ENCODE measurements around the gene IGFL3. TPM values are rescaled to one million over a fixed set of nuclear protein-coding genes. Genes with fewer than 3 reads are reported as not detected.

Gene IGFL3
- total RNA-seq, 1 donor from 2014 or later, result not detected

DNA sequence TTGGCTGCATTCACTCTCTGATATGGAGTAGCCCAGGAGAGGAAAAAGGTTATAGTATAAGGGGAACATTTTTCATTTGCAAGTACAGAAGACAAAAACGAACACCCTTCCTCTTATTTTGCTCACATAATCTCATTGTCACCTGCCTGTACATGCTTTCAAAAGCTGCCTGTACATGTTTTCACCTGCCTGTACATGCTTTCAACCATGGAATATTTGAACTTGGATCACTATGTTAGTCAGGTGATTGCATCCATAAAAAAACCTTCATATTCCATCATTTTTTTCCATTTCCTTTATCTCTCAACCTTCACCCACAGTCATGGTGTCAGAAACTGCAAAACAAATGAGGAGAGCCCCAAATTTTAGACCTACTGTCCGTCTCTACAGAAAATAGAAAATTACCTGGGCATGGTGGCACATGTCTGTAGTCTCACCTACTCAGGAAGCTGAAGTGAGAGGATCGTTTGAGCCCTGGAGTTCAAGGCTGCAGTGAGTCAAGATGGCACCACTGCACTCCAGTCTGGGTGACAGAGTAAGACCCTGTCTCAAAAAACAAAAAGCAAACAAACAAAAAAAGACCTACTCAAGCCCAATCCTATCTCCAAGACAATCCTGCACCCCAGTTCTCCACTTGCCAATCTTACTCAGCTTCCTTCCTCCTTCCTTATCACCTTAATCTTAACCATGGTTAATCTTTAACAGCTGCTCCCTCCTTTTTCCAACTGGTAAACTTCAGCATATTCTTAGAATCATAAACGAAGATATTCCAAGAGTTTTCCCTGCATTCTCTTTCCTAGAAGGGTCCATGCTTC is 35.1 kb upstream of the IGFL3 start:
- TF ChIP-seq CTCF (IDR thresholded peaks at IDR 0.05; ENCODE audit: borderline replicate concordance), result no peak
- intact Hi-C loops (cut with micrococcal nuclease), result no loop called here
- Histone ChIP-seq H3K9me3 (replicated peaks) (peaks cover 25% of the 10 kb centered on the region), H3K27ac (replicated peaks) (no peak overlapping the region), H3K4me3 (no peak overlapping the region), H3K4me1 (no peaks in the 10 kb centered on the region), H3K27me3 (ENCODE audit: low read depth) (peaks cover 73% of the 10 kb centered on the region), H3K36me3 (no peaks in the 10 kb centered on the region)
- no peak for DNase-seq

DNA sequence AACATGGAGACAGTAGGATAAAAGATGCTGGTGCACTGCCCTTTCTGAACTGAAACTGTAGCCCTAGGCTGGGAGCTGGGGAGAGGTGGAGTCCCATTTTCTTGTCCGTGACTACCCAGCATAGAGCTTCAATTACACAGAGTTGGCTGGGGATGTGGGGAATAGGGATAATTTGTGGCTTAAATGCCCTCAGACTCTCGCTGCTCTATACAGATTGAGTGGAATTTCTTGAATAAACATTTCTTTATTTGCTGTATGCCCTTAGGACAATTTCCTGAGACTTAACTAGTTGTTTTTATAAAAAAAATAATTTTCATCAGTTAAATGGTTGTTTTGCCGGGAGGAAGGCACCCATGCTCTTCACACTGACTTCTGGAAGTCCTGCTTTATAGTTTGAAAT is 30.7 kb upstream of the IGFL3 start:
- no peaks in the 10 kb centered on the region for H3K36me3 ChIP-seq
- TF ChIP-seq CTCF (IDR thresholded peaks at IDR 0.05; ENCODE audit: borderline replicate concordance), result no peak
- H3K27ac ChIP-seq (replicated peaks), result no peak overlapping the region
- H3K27me3 ChIP-seq (ENCODE audit: low read depth), result peaks cover 67% of the 10 kb centered on the region
- no peaks in the 10 kb centered on the region for H3K9me3 ChIP-seq (replicated peaks)
- no peaks in the 10 kb centered on the region for H3K4me1 ChIP-seq
- no peak for DNase-seq
- no peak overlapping the region for H3K4me3 ChIP-seq
- intact Hi-C loops (cut with micrococcal nuclease), result no loop called here

GRCh38 chr19:46150606-46151005 is 26.1 kb upstream of the IGFL3 start:
- no peaks in the 10 kb centered on the region for H3K36me3 ChIP-seq
- no peak for TF ChIP-seq CTCF (IDR thresholded peaks at IDR 0.05; ENCODE audit: borderline replicate concordance)
- intact Hi-C loops (cut with micrococcal nuclease), result no loop called here
- H3K4me3 ChIP-seq, result no peak overlapping the region
- DNase-seq, result no peak
- peaks cover 54% of the 10 kb centered on the region for H3K27me3 ChIP-seq (ENCODE audit: low read depth)
- no peaks in the 10 kb centered on the region for H3K4me1 ChIP-seq
- no peak overlapping the region for H3K27ac ChIP-seq (replicated peaks)
- H3K9me3 ChIP-seq (replicated peaks), result no peaks in the 10 kb centered on the region

DNA sequence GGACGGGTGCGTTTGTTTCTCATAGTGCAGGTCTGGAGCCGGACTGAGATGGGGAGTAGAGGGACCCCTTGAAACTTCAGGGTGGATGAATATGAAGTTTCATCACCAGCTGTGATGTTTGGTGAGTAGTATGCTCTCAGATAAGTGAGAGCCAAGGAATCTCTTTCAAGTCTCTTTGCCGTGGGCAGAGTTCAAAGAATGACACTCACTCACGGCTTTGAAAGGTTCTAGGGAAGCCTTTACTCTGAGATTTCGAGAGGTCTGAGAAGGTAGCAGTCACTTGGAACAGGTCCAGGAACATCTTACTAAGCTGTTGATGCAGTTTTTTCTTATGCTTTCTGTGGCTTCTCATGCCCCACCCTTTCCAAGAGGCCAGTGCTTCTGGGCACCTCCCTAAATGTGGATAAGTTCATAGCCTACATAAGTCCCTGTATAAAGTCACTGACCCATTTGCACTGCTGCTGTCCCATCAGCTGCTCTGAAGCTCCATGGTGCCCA is 23.4 kb upstream of the IGFL3 start, which contains the start of gene IGFL2:
TSS of gene IGFL2 (plus strand) at position 448 of the 498 bp plus-strand sequence. CDS start at position 489, 41 bp downstream.
- Histone ChIP-seq H3K36me3 (no peaks in the 10 kb centered on the region), H3K4me1 (no peaks in the 10 kb centered on the region), H3K27me3 (ENCODE audit: low read depth) (peaks cover 39% of the 10 kb centered on the region), H3K9me3 (replicated peaks) (no peaks in the 10 kb centered on the region), H3K4me3 (no peak within 1 kb of the TSS), H3K27ac (replicated peaks) (no peak within 1 kb of the TSS)
- intact Hi-C loops (cut with micrococcal nuclease), result no loop called here
- DNase-seq, result no peak
- no peak for TF ChIP-seq CTCF (IDR thresholded peaks at IDR 0.05; ENCODE audit: borderline replicate concordance)

DNA sequence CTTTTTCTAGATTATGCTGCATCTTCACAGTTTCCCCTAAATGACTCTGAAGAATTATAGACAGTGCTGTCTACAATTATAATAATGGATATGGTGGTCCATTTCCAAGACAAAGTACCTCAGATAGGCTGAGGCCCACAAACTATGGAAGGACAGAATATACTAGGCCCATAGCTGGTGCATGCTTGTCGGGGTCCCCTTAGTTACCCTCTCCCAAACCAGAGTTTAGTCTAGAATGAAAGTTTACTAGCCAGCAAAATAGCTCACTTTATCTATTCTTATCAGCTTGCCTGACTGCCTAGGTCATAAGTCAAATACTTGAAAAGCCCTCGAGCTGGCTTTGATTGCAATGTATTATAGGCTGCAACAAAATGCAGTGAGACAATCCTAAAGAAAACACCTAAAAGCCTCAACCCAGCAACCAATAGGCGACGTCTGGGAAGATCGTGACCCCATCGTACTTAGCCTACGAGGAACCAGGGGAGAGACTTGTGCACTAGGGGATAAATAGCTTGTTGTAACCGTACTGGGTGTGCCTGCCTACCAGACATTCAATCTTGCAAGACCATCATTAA is 22.8 kb upstream of the IGFL3 start:
- Histone ChIP-seq H3K4me1 (no peaks in the 10 kb centered on the region), H3K27ac (replicated peaks) (no peak overlapping the region), H3K9me3 (replicated peaks) (no peaks in the 10 kb centered on the region), H3K27me3 (ENCODE audit: low read depth) (peaks cover 39% of the 10 kb centered on the region), H3K36me3 (no peaks in the 10 kb centered on the region), H3K4me3 (no peak overlapping the region)
- DNase-seq, result no peak
- intact Hi-C loops (cut with micrococcal nuclease), result no loop called here
- TF ChIP-seq CTCF (IDR thresholded peaks at IDR 0.05; ENCODE audit: borderline replicate concordance), result no peak

Measured in left ventricle myocardium inferior (tissue), 1 donor.